KBM-7 (cell line): ENCODE results near the gene SETD2.
A peak's percentile ranks its signal among the peaks of the same experiment; 100 is the strongest.
"Not testable (repeated sequence)": the region's sequence is repeated elsewhere in the genome, so short reads cannot be mapped to it uniquely, and the experiment has no call there.

ENCODE experiments used
- DNase-seq: peaks from one replicate; pipeline ENCODE4 v3.0.0-alpha.2; 2015
- in situ Hi-C: fragments of 300-500 bp; cut with MboI; formaldehyde crosslinking; loops from 2 replicates; pipeline ENCODE4 v1.14.3; 2020; ENCODE audit warnings: low sequenced_read_pairs, low pct_unique_long_range_greater_than_20kb, mixed read lengths

The SETD2 gene

DNA sequence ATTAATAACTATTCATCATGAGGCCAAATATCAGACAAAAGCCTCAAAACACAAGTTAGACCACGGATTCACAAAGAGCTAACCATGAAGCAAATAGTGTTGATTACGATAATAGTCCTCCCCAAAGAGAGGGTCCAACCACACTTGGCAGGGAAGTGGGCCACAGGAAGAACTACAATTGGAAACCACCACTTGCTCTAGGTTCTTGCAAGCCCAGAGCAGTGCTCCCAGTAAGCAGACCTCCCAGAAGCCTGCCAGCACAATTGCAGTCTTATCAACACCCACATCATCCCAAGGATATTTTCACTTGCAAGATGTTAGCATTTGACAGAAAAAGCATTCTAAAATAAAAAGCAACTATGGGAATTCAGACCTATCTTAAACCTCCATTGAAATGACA is 11.3 kb downstream of the SETD2 start:
- in situ Hi-C loops = no loop called here
- DNase-seq = no peak

- in situ Hi-C loops = no loop called here
- no peak for DNase-seq
These were observed 12.1 kb downstream of the SETD2 start for GRCh38 chr3:47151836-47152235.

- peak; percentile 21 for DNase-seq
- in situ Hi-C loops = no loop called here
These were observed 14.5 kb downstream of the SETD2 start for GRCh38 chr3:47149339-47149933.

DNA sequence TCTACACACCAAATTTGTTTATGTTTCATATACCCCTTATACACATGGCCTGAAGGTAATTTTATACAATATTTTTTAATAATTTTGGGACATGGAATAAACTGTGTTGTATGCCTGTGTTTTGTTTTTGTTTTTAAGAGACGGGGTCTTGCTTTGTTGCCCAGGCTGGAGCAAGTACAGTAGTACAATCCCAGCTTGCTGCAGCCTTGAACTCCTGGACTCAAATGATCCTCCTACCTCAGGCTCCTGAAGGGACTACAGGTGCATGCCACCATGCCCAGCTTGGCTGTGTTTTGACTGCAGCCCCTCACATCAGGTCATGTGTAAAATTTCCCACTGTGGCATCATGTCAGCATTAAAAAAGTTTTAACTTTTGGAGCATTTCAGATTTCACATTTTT is 18.6 kb downstream of the SETD2 start:
- no peak for DNase-seq
- in situ Hi-C loops = no loop called here

DNA sequence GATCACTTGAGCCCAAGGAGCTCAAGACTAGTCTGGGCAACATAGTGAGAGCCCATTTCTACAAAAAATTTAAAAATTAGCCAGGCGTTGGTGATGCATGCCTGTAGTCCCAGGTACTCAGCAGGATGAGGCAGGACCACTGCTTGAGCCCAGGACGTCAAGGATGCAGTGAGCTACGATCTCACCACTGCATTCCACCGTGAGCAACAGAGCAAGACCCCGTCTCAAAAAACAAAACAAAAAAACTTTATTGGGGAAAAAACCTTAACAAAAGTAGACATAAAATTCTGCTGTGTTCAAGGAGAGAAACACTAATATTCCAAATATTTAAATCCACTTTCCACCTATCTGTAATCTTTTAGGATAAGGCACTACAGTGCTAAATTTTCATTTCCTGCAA is 20.8 kb downstream of the SETD2 start:
- in situ Hi-C loops = no loop called here
- no peak for DNase-seq

GRCh38 chr3:47142536-47142935 is 21.4 kb downstream of the SETD2 start:
- in situ Hi-C loops, DNase-seq: not testable (repeated sequence)

GRCh38 chr3:47140973-47141461 is 22.9 kb downstream of the SETD2 start:
- in situ Hi-C loops, DNase-seq: not testable (repeated sequence)

GRCh38 chr3:47140553-47140952 is 23.4 kb downstream of the SETD2 start:
- not testable (repeated sequence) for DNase-seq

DNA sequence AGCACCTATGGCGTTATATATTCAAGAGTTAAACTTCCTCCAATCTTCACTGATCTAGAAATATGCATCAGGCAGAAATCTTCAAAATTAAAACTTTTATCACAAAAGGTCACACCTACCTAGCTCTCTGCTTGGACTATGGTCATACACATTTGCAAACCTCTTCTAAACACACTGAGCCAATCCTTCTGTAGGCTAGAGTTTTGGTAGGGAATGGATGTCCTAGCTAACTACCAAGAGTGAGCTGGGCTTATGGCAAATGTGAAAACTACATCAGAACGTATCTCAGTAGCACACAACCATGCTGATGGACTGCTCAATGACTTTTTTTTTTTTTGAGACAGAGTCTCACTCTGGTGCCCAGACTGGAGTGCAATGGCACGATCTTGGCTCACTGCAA is 29.6 kb downstream of the SETD2 start:
- in situ Hi-C loops = no loop called here
- no peak for DNase-seq

More at GRCh38 chr3:47140553-47140952, 23.4 kb downstream of the SETD2 start:
- in situ Hi-C loops = not testable (repeated sequence)

GRCh38 chr3:47133641-47134040 is 30.3 kb downstream of the SETD2 start:
- DNase-seq = no peak
- in situ Hi-C loops = no loop called here

DNA sequence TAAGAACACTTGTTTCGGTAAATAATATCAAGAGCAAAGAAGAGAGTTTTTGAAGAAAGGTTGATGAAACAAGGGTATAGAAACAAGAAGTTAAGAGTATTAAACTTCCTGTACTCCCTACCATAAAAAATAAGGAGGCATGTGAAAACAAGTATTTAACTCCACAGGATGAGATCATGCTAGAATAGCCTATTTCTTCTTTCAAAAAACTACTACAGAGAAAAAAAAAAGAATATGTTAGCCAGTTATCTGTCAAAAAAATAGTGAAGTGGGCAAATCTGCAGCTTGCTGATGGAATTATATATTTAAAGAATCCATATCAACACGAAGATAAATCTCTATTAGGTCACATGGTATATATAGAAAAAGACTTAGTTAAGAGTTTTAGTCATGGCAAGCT is 33.4 kb downstream of the SETD2 start:
- DNase-seq = no peak
- in situ Hi-C loops = no loop called here

GRCh38 chr3:47128137-47128536 is 35.8 kb downstream of the SETD2 start:
- in situ Hi-C loops = no loop called here
- peak; percentile 30 for DNase-seq

- in situ Hi-C loops = no loop called here
- no peak for DNase-seq
These were observed 40.1 kb downstream of the SETD2 start for GRCh38 chr3:47123857-47124256.

DNA sequence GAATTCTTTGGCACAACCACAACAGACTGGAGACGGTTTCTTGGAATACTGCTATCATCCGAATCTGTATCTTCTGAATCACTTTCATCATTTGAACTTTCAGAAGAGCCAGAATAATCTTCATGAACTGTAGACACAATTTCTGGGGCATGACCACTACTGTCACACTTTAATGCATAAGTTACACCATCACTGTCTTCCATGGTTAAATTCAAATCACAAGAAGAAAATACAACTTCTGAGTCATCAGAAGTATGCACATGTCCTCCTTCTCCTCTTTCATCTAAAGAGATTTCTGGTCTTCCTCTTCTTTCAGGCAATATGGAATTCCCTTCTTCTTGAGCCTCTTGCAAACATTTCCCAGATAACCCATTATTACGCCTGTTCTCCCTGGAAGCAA is 42.5 kb downstream of the SETD2 start:
- DNase-seq = no peak
- in situ Hi-C loops = no loop called here

DNA sequence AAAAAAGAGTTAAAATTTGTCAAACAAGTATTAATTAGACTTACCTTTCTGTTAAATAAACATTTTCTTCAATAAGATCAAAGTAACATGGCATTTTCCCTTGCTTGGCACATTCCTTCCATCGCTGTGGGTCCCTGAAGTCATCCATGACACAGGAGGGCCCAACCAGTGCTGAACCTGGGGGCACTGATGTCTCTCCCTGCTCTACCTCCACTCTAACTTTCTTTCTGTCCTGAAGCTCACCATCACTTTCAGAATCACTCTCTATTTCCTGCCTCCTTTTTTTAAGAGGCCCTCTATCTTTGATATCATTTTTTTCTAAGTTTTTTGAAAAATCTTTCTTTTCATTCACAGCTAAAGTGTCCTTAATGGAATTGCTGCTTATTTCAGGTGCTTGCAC is 43.8 kb downstream of the SETD2 start:
- in situ Hi-C loops = no loop called here
- no peak for DNase-seq

GRCh38 chr3:47119387-47119786 is 44.5 kb downstream of the SETD2 start:
- in situ Hi-C loops = not testable (repeated sequence)
- peak; percentile 45 for DNase-seq

DNA sequence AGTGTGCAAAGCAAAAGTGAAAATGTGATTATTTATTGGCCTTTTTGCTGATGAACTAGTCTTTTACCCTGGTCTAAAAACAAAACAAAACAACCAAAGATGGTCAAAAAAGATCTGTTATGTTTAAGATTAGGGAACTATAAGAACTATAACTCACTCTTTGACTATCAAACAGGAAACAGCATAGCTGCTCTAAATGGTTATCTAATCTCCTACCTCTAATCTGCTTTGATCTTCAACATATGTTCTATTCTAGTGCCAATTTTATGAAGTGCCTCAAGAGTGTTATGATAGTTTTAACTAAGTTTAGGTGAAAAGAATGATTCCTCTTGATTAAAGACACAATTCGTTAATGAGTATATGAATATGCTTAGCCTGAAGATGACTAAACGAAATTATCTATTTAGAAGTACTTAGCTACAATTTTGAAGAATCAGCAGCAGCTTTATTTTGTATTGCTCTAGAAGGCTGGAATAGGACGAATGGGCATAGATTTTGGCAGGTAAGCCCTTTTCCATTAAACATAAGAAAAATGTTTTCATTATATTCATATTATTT is 46.0 kb downstream of the SETD2 start:
- DNase-seq = peak; percentile 68
- in situ Hi-C loops = no loop called here

GRCh38 chr3:47115524-47115923 is 48.4 kb downstream of the SETD2 start:
- DNase-seq, in situ Hi-C loops: not testable (repeated sequence)

DNA sequence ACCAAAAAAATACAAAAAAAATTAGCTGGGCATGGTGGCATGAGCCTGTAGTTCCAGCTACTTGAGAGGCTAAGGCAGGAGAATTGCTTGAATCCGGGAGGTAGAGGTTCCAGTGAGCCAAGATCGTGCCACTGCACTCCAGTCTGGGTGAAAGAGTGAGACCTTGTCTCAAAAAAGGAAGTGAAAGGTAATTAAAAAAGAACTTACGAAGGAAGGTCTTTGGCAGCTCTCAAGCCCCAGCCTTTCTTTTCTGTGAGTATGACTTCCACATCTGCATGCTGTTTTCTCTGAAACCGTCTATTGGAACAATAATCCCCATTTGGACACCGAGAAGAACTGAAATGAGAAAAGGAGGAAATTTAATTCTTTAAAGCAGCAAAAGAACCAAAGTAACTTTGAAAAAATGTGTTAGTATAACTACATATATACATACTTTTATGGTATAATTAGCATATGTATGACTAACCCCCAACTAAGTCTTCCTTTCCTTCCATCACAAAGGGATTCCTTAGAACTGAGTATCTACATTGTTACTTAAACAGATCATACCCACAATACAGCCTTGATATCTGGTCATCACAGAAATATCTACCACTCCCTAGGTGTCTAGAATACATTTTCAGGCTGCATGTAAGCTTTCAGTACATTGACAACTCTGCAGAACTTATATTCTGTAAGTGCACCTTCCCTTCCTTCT is 50.1 kb downstream of the SETD2 start:
- DNase-seq = peak; percentile 74

GRCh38 chr3:47112997-47113396 is 50.9 kb downstream of the SETD2 start:
- DNase-seq = no peak
- in situ Hi-C loops = no loop called here

More for the DNA sequence above, 50.1 kb downstream of the SETD2 start:
- in situ Hi-C loops = no loop called here
